Measurements from ENCODE around the gene AGER. TPM values are rescaled to one million over a fixed set of nuclear protein-coding genes. Genes with fewer than 3 reads are reported as not detected.

The AGER gene
- total and polyA plus RNA-seq, 7 experiments from 2014 or later = 0.47 to 92.2 (median 38.0) TPM; not detected in 1

GRCh38 chr6:32218167-32218566 is 34.1 kb upstream of the AGER start:
- peaks cover 0 to 8% (median 3%) of the 10 kb centered on the region in 5 donors for H3K27me3 Mint-ChIP-seq
- H3K36me3 Mint-ChIP-seq = no peaks in the 10 kb centered on the region
- no peak overlapping the region for H3K4me3 Mint-ChIP-seq
- intact Hi-C loops (cut with micrococcal nuclease) = no loop called here
- Histone ChIP-seq H3K4me1 (ENCODE audit: control insufficient read depth in 2 of 2, insufficient read depth in 2 of 2, low read length in 2 of 2) (peaks cover 0 to 17% of the 10 kb centered on the region in 2 donors), H3K9me3 (ENCODE audit: control insufficient read depth in 2 of 3, low read length in 3 of 3) (no peaks in the 10 kb centered on the region), H3K27ac (ENCODE audit: low read depth, low read length) (no peak overlapping the region), H3K36me3 (ENCODE audit: control insufficient read depth in 2 of 3, insufficient read depth in 3 of 3, low read length in 3 of 3) (no peaks in the 10 kb centered on the region), H3K27me3 (ENCODE audit: control insufficient read depth in 2 of 2, insufficient read depth in 2 of 2, low read length in 2 of 2) (no peaks in the 10 kb centered on the region), H3K4me3 (ENCODE audit: low read length) (no peak overlapping the region)
- no peak overlapping the region for H3K27ac Mint-ChIP-seq
- DNase-seq (no peak), ATAC-seq (no peak)
- peaks cover 5 to 19% (median 13%) of the 10 kb centered on the region in 7 donors for H3K4me1 Mint-ChIP-seq
- POLR2A ChIA-PET = interaction anchor here (0.7 kb wide), 1 partner anchor 630 kb away, joined by 3 read pairs; no protein-coding TSS in a partner anchor
- H3K9me3 Mint-ChIP-seq = no peaks in the 10 kb centered on the region
- CTCF ChIA-PET = no interaction called here

- CTCF ChIA-PET = no interaction called here
- Mint-ChIP-seq H3K9me3 (no peaks in the 10 kb centered on the region), H3K4me3 (no peak overlapping the region), H3K27me3 (peaks cover 0 to 8% (median 3%) of the 10 kb centered on the region in 5 donors), H3K27ac (no peak overlapping the region), H3K4me1 (peaks cover 0 to 7% (median 1%) of the 10 kb centered on the region in 7 donors), H3K36me3 (no peaks in the 10 kb centered on the region)
- intact Hi-C loops (cut with micrococcal nuclease) = no loop called here
- no peak for DNase-seq
- H3K36me3 ChIP-seq (ENCODE audit: control insufficient read depth in 2 of 3, insufficient read depth in 3 of 3, low read length in 3 of 3) = no peaks in the 10 kb centered on the region
- no peaks in the 10 kb centered on the region for H3K9me3 ChIP-seq (ENCODE audit: control insufficient read depth in 2 of 3, low read length in 3 of 3)
- no peak overlapping the region for H3K27ac ChIP-seq (ENCODE audit: low read depth, low read length)
- no peaks in the 10 kb centered on the region for H3K27me3 ChIP-seq (ENCODE audit: control insufficient read depth in 2 of 2, insufficient read depth in 2 of 2, low read length in 2 of 2)
- POLR2A ChIA-PET = no interaction called here
- H3K4me1 ChIP-seq (ENCODE audit: control insufficient read depth in 2 of 2, insufficient read depth in 2 of 2, low read length in 2 of 2) = peaks cover 0 to 7% of the 10 kb centered on the region in 2 donors
- ATAC-seq = no peak
- H3K4me3 ChIP-seq (ENCODE audit: low read length) = no peak overlapping the region
Observed at GRCh38 chr6:32216998-32217397, 32.9 kb upstream of the AGER start.

GRCh38 chr6:32216285-32216684 is 32.2 kb upstream of the AGER start:
- H3K27me3 ChIP-seq (ENCODE audit: control insufficient read depth in 2 of 2, insufficient read depth in 2 of 2, low read length in 2 of 2) = no peaks in the 10 kb centered on the region
- ChIA-PET CTCF (no interaction called here), POLR2A (no interaction called here)
- H3K36me3 ChIP-seq (ENCODE audit: control insufficient read depth in 2 of 3, insufficient read depth in 3 of 3, low read length in 3 of 3) = no peaks in the 10 kb centered on the region
- Mint-ChIP-seq H3K9me3 (no peaks in the 10 kb centered on the region), H3K36me3 (no peaks in the 10 kb centered on the region), H3K27me3 (peaks cover 0 to 8% (median 3%) of the 10 kb centered on the region in 5 donors), H3K4me3 (no peak overlapping the region), H3K27ac (no peak overlapping the region), H3K4me1 (peaks cover 0 to 6% (median 0%) of the 10 kb centered on the region in 7 donors)
- no peaks in the 10 kb centered on the region for H3K9me3 ChIP-seq (ENCODE audit: control insufficient read depth in 2 of 3, low read length in 3 of 3)
- H3K27ac ChIP-seq (ENCODE audit: low read depth, low read length) = no peak overlapping the region
- intact Hi-C loops (cut with micrococcal nuclease) = no loop called here
- peaks cover 0 to under 1% of the 10 kb centered on the region in 2 donors for H3K4me1 ChIP-seq (ENCODE audit: control insufficient read depth in 2 of 2, insufficient read depth in 2 of 2, low read length in 2 of 2)
- ATAC-seq = no peak
- no peak for DNase-seq
- H3K4me3 ChIP-seq (ENCODE audit: low read length) = no peak overlapping the region

- no peak overlapping the region for H3K4me3 ChIP-seq (ENCODE audit: low read length)
- ChIA-PET CTCF (interaction anchor here (0.6 kb wide), 1 partner anchor 1516 kb away, joined by 3 read pairs; no protein-coding TSS in a partner anchor), POLR2A (no interaction called here)
- Mint-ChIP-seq H3K36me3 (no peaks in the 10 kb centered on the region), H3K9me3 (no peaks in the 10 kb centered on the region), H3K27ac (peak overlapping the region in 1 of 9 donors; percentile 46), H3K4me1 (peaks cover 0 to 6% (median 0%) of the 10 kb centered on the region in 7 donors), H3K27me3 (peaks cover 0 to 8% (median 3%) of the 10 kb centered on the region in 5 donors), H3K4me3 (no peak overlapping the region)
- no peak for ATAC-seq
- no peak for DNase-seq
- no peaks in the 10 kb centered on the region for H3K4me1 ChIP-seq (ENCODE audit: control insufficient read depth in 2 of 2, insufficient read depth in 2 of 2, low read length in 2 of 2)
- no peaks in the 10 kb centered on the region for H3K27me3 ChIP-seq (ENCODE audit: control insufficient read depth in 2 of 2, insufficient read depth in 2 of 2, low read length in 2 of 2)
- intact Hi-C loops (cut with micrococcal nuclease) = no loop called here
- no peaks in the 10 kb centered on the region for H3K36me3 ChIP-seq (ENCODE audit: control insufficient read depth in 2 of 3, insufficient read depth in 3 of 3, low read length in 3 of 3)
- no peaks in the 10 kb centered on the region for H3K9me3 ChIP-seq (ENCODE audit: control insufficient read depth in 2 of 3, low read length in 3 of 3)
- H3K27ac ChIP-seq (ENCODE audit: low read depth, low read length) = no peak overlapping the region
Observed at GRCh38 chr6:32215617-32216016, 31.6 kb upstream of the AGER start.

- Mint-ChIP-seq H3K4me3 (no peak overlapping the region), H3K4me1 (peaks cover 0 to 6% (median 0%) of the 10 kb centered on the region in 7 donors), H3K9me3 (no peaks in the 10 kb centered on the region), H3K27ac (peak overlapping the region in 2 of 9 donors; percentile 3 to 61), H3K36me3 (no peaks in the 10 kb centered on the region), H3K27me3 (peaks cover 0 to 9% (median 3%) of the 10 kb centered on the region in 5 donors)
- Histone ChIP-seq H3K4me1 (ENCODE audit: control insufficient read depth in 2 of 2, insufficient read depth in 2 of 2, low read length in 2 of 2) (no peaks in the 10 kb centered on the region), H3K27ac (ENCODE audit: low read depth, low read length) (no peak overlapping the region), H3K9me3 (ENCODE audit: control insufficient read depth in 2 of 3, low read length in 3 of 3) (no peaks in the 10 kb centered on the region), H3K36me3 (ENCODE audit: control insufficient read depth in 2 of 3, insufficient read depth in 3 of 3, low read length in 3 of 3) (no peaks in the 10 kb centered on the region), H3K27me3 (ENCODE audit: control insufficient read depth in 2 of 2, insufficient read depth in 2 of 2, low read length in 2 of 2) (no peaks in the 10 kb centered on the region), H3K4me3 (ENCODE audit: low read length) (no peak overlapping the region)
- DNase-seq (no peak), ATAC-seq (no peak)
- intact Hi-C loops (cut with micrococcal nuclease) = no loop called here
- POLR2A ChIA-PET = interaction anchor here (1.0 kb wide), 1 partner anchor 19 kb away, joined by 3 read pairs; no protein-coding TSS in a partner anchor
- CTCF ChIA-PET = interaction anchor here (0.7 kb wide), 1 partner anchor 185 kb away, joined by 4 read pairs; no protein-coding TSS in a partner anchor
Observed at GRCh38 chr6:32214126-32214525, 30.1 kb upstream of the AGER start.

GRCh38 chr6:32213649-32214048 is 29.6 kb upstream of the AGER start:
- H3K36me3 Mint-ChIP-seq = no peaks in the 10 kb centered on the region

More at GRCh38 chr6:32213649-32214048, 29.6 kb upstream of the AGER start:
- no peaks in the 10 kb centered on the region for H3K9me3 ChIP-seq (ENCODE audit: control insufficient read depth in 2 of 3, low read length in 3 of 3)
- Mint-ChIP-seq H3K4me1 (peaks cover 0 to 6% (median 0%) of the 10 kb centered on the region in 7 donors), H3K27ac (peak overlapping the region in 2 of 9 donors; percentile 3 to 65), H3K9me3 (no peaks in the 10 kb centered on the region), H3K27me3 (peaks cover 0 to 8% (median 3%) of the 10 kb centered on the region in 5 donors), H3K4me3 (no peak overlapping the region)
- intact Hi-C loops (cut with micrococcal nuclease) = no loop called here
- CTCF ChIA-PET = no interaction called here
- POLR2A ChIA-PET = interaction anchor here (1.0 kb wide), 1 partner anchor 18 kb away, joined by 3 read pairs; no protein-coding TSS in a partner anchor
- H3K27me3 ChIP-seq (ENCODE audit: control insufficient read depth in 2 of 2, insufficient read depth in 2 of 2, low read length in 2 of 2) = no peaks in the 10 kb centered on the region
- H3K4me3 ChIP-seq (ENCODE audit: low read length) = no peak overlapping the region
- H3K27ac ChIP-seq (ENCODE audit: low read depth, low read length) = no peak overlapping the region
- DNase-seq = no peak
- no peak for ATAC-seq
- no peaks in the 10 kb centered on the region for H3K36me3 ChIP-seq (ENCODE audit: control insufficient read depth in 2 of 3, insufficient read depth in 3 of 3, low read length in 3 of 3)
- H3K4me1 ChIP-seq (ENCODE audit: control insufficient read depth in 2 of 2, insufficient read depth in 2 of 2, low read length in 2 of 2) = no peaks in the 10 kb centered on the region
